Panc1 (cell line): ENCODE measurements around the gene ELK4. TPM values are rescaled to one million over a fixed set of nuclear protein-coding genes. Genes with fewer than 3 reads are reported as not detected.

Experiments
- ATAC-seq: fragments of 200-7000 bp; cut with Tn5 transposase; 2 replicates; pipeline ENCODE4 v1.9.1; 2020; ENCODE audit warnings: mild to moderate bottlenecking, moderate library complexity
- BruUV-seq: library from RNA; stranded (reverse); fragments of 400-500 nt; replicated peaks from 2 replicates; lab custom pipeline; 2021; lab: Mats Ljungman, UMichigan
- CTCF ChIA-PET: fragments of 300-600 bp; sonication (Branson Sonifier 250); formaldehyde crosslinking; loops from one replicate; lab custom pipeline; 2022; ENCODE audit warnings: antibody characterized with exemption; lab: Charles Lee
- POLR2A ChIA-PET: fragments of 300-600 bp; sonication (Branson Sonifier 250); formaldehyde crosslinking; loops from one replicate; lab custom pipeline; 2022; ENCODE audit warnings: antibody characterized with exemption; lab: Charles Lee
- DNase-seq: peaks from one replicate; pipeline ENCODE4 v3.0.0-alpha.2; 2010; ENCODE audit warnings: low read depth, low spot score
- H3K27ac ChIP-seq: 2 replicates; pipeline ENCODE4 v1.5.1; 2011; ENCODE audit warnings: mild to moderate bottlenecking, low read length, inconsistent platforms
- H3K27me3 ChIP-seq: fragments of 200-500 bp; sonication (Bioruptor generic); 2 replicates; pipeline ENCODE4 v1.6.0; 2014; ENCODE audit warnings: low read length, inconsistent platforms; ENCODE audit not compliant: control insufficient read depth, insufficient read depth
- H3K36me3 ChIP-seq: fragments of 200-500 bp; sonication (Bioruptor generic); 2 replicates; pipeline ENCODE4 v1.5.1; 2014; ENCODE audit warnings: inconsistent platforms, mild to moderate bottlenecking, low read length, moderate library complexity; ENCODE audit not compliant: control insufficient read depth, insufficient read depth
- H3K4me1 ChIP-seq: 2 replicates; pipeline ENCODE4 v1.5.1; 2011; ENCODE audit warnings: inconsistent platforms, mild to moderate bottlenecking, low read length, moderate library complexity; ENCODE audit not compliant: control insufficient read depth, insufficient read depth
- H3K4me3 ChIP-seq, 2 experiments: 2 replicates each; pipeline ENCODE4 v1.5.1; 2011 to 2012; ENCODE audit warnings: low read depth in 2 of 2, low read length in 2 of 2, mild to moderate bottlenecking in 2 of 2, inconsistent platforms in 1 of 2, moderate library complexity in 1 of 2
- H3K9me3 ChIP-seq: fragments of 200-500 bp; sonication (Bioruptor generic); 2 replicates; pipeline ENCODE4 v1.5.1; 2014; ENCODE audit warnings: low read depth, mild to moderate bottlenecking, inconsistent platforms, low read length, moderate library complexity; ENCODE audit not compliant: control insufficient read depth, insufficient read depth
- POLR2AphosphoS5 ChIP-seq: IDR thresholded peaks from 2 replicates; pipeline ENCODE4 v1.6.1; 2012; ENCODE audit warnings: mild to moderate bottlenecking, low read depth, low read length, moderate library complexity
- REST ChIP-seq, 2 experiments: IDR thresholded peaks; 2 replicates each; pipeline ENCODE4 v1.6.1; 2011 to 2012; ENCODE audit warnings: low read depth in 2 of 2, control low read depth in 1 of 2, low read length in 1 of 2, mild to moderate bottlenecking in 1 of 2, moderate library complexity in 1 of 2; ENCODE audit not compliant: insufficient read depth in 1 of 2
- SIN3A ChIP-seq: IDR thresholded peaks from 2 replicates; pipeline ENCODE4 v1.6.1; 2012; ENCODE audit warnings: low read depth, mild to moderate bottlenecking, low read length, moderate library complexity, borderline replicate concordance; ENCODE audit not compliant: insufficient read depth
- TCF7L2 ChIP-seq: IDR thresholded peaks from 2 replicates; pipeline ENCODE4 v1.6.1; 2011; ENCODE audit warnings: mild to moderate bottlenecking, low read depth, low read length, inconsistent platforms
- in situ Hi-C: cut with HindIII; loops from 2 replicates; pipeline ENCODE4 v1.10.0; 2016; ENCODE audit warnings: low sequenced_read_pairs, low pct_unique_long_range_greater_than_20kb
- intact Hi-C: fragments of 100-400 bp; cut with micrococcal nuclease; formaldehyde crosslinking; loops from one replicate; pipeline ENCODE4 v1.10.0; 2022; ENCODE audit not compliant: unreplicated experiment
- total RNA-seq: library from RNA; stranded (reverse); gene quantifications from one replicate; pipeline ENCODE4 v1.2.1, GENCODE V29; 2021; ENCODE audit not compliant: unreplicated experiment
- TF ChIP-seq, protein P1 (sequence below): fragments of 450-650 bp; IDR thresholded peaks from 2 replicates; pipeline ENCODE4 v1.5.1; 2017; ENCODE audit warnings: mild to moderate bottlenecking

Gene ELK4
- total RNA-seq, 1 experiment from 2014 or later, result 54.6 TPM

GRCh38 chr1:205612556-205612955 is 19.3 kb downstream of the ELK4 start:
- H3K4me3 ChIP-seq, result no peak overlapping the region
- TF ChIP-seq POLR2AphosphoS5 (no peak), SIN3A (no peak), TCF7L2 (no peak), REST (IDR thresholded peaks at IDR 0.05; ENCODE audit: insufficient read depth in 1 of 2, low read depth in 2 of 2, low read length in 1 of 2) (no peak)
- TF ChIP-seq, protein P1, sequence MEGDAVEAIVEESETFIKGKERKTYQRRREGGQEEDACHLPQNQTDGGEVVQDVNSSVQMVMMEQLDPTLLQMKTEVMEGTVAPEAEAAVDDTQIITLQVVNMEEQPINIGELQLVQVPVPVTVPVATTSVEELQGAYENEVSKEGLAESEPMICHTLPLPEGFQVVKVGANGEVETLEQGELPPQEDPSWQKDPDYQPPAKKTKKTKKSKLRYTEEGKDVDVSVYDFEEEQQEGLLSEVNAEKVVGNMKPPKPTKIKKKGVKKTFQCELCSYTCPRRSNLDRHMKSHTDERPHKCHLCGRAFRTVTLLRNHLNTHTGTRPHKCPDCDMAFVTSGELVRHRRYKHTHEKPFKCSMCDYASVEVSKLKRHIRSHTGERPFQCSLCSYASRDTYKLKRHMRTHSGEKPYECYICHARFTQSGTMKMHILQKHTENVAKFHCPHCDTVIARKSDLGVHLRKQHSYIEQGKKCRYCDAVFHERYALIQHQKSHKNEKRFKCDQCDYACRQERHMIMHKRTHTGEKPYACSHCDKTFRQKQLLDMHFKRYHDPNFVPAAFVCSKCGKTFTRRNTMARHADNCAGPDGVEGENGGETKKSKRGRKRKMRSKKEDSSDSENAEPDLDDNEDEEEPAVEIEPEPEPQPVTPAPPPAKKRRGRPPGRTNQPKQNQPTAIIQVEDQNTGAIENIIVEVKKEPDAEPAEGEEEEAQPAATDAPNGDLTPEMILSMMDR, result no peak
- intact Hi-C loops, result no loop called here
- no peak for DNase-seq
- 0 out of 2 replicates have a peak, but pooled peaks cover 6% of the 10 kb centered on the region for H3K4me1 ChIP-seq
- CTCF ChIA-PET, result no interaction called here
- in situ Hi-C loops, result no loop called here
- POLR2A ChIA-PET, result no interaction called here
- H3K9me3 ChIP-seq, result no peaks in the 10 kb centered on the region
- H3K36me3 ChIP-seq, result peaks cover 27% of the 10 kb centered on the region
- H3K27ac ChIP-seq, result no peak overlapping the region
- H3K27me3 ChIP-seq, result no peaks in the 10 kb centered on the region
- BruUV-seq, result no TSS peak
- no peak for ATAC-seq

GRCh38 chr1:205612104-205612503 is 19.7 kb downstream of the ELK4 start:
- in situ Hi-C loops, result no loop called here
- intact Hi-C loops, result no loop called here
- no peak for DNase-seq
- Histone ChIP-seq H3K27ac (no peak overlapping the region), H3K27me3 (no peaks in the 10 kb centered on the region), H3K4me3 (no peak overlapping the region), H3K36me3 (peaks cover 24% of the 10 kb centered on the region), H3K9me3 (no peaks in the 10 kb centered on the region), H3K4me1 (0 out of 2 replicates have a peak, but pooled peaks cover 6% of the 10 kb centered on the region)
- no TSS peak for BruUV-seq
- no peak for ATAC-seq
- ChIA-PET CTCF (no interaction called here), POLR2A (no interaction called here)
- TF ChIP-seq POLR2AphosphoS5 (no peak), REST (IDR thresholded peaks at IDR 0.05; ENCODE audit: insufficient read depth in 1 of 2, low read depth in 2 of 2, low read length in 1 of 2) (no peak), TCF7L2 (no peak), SIN3A (no peak)
- TF ChIP-seq, protein P1, result no peak
